ENCODE results near the gene RBM38. TPM values are rescaled to one million over a fixed set of nuclear protein-coding genes. Genes with fewer than 3 reads are reported as not detected.

Gene RBM38
- total and polyA plus RNA-seq, 2 of the 4 experiments (the other 2 are of a cell fraction) = 5.2 to 11.9 TPM

GRCh38 chr20:57396984-57397692 is 5.9 kb downstream of the RBM38 start:
- ChIA-PET POLR2A (ENCODE audit: unreplicated experiment) (no interaction called here), CTCF (no interaction called here)
- dilution Hi-C loops (cut with HindIII; ENCODE audit: low sequenced_read_pairs, unreplicated experiment) (no loop called here), intact Hi-C loops (cut with micrococcal nuclease) (no loop called here), in situ Hi-C loops (cut with MboI; ENCODE audit: low sequenced_read_pairs) (loop anchor here (25.0 kb wide), 1 partner anchor 1640 kb away; the partner anchor contains the start of genes ATP5F1E and PRELID3B)
- H2BK120ac ChIP-seq (ENCODE audit: low read depth, low read length) = no peak overlapping the region
- ATAC-seq (ENCODE audit: low read depth) (no peak), DNase-seq (no peak)
- H3K14ac ChIP-seq (replicated peaks; ENCODE audit: low read depth, low read length) = no peak overlapping the region
- no peak overlapping the region for H2BK15ac ChIP-seq (ENCODE audit: low read depth, low read length)
- no peak overlapping the region for H4K5ac ChIP-seq (ENCODE audit: low read depth, low read length)
- no peak overlapping the region for H2AK5ac ChIP-seq (ENCODE audit: low read depth, low read length)
- TF ChIP-seq, protein P1, sequence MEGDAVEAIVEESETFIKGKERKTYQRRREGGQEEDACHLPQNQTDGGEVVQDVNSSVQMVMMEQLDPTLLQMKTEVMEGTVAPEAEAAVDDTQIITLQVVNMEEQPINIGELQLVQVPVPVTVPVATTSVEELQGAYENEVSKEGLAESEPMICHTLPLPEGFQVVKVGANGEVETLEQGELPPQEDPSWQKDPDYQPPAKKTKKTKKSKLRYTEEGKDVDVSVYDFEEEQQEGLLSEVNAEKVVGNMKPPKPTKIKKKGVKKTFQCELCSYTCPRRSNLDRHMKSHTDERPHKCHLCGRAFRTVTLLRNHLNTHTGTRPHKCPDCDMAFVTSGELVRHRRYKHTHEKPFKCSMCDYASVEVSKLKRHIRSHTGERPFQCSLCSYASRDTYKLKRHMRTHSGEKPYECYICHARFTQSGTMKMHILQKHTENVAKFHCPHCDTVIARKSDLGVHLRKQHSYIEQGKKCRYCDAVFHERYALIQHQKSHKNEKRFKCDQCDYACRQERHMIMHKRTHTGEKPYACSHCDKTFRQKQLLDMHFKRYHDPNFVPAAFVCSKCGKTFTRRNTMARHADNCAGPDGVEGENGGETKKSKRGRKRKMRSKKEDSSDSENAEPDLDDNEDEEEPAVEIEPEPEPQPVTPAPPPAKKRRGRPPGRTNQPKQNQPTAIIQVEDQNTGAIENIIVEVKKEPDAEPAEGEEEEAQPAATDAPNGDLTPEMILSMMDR (conservative IDR thresholded peaks at IDR 0.05; ENCODE audit: low read depth, low read length) = no peak
- TF ChIP-seq FOS (IDR thresholded peaks at IDR 0.05; ENCODE audit: low read depth, low read length) (no peak), ELK1 (IDR thresholded peaks at IDR 0.05; ENCODE audit: borderline replicate concordance, low read depth, low read length) (no peak), MXI1 (IDR thresholded peaks at IDR 0.05; ENCODE audit: borderline replicate concordance, low read depth, low read length) (no peak), NFE2L2 (IDR thresholded peaks at IDR 0.05; ENCODE audit: low read depth, low read length) (no peak), CEBPB (IDR thresholded peaks at IDR 0.05; ENCODE audit: low read depth, low read length) (no peak), RAD21 (IDR thresholded peaks at IDR 0.05; ENCODE audit: low read length) (no peak)
- H3K9me3 ChIP-seq (ENCODE audit: control insufficient read depth, insufficient read depth, low read length) = no peaks in the 10 kb centered on the region
- no peaks in the 10 kb centered on the region for H3K9me1 ChIP-seq (ENCODE audit: insufficient read depth, low read length)
- no TSS peak for BruUV-seq (replicated peaks)
- peaks cover 30% of the 10 kb centered on the region for H3K36me3 ChIP-seq (ENCODE audit: control insufficient read depth, insufficient read depth, low read length)
- no peak overlapping the region for H4K8ac ChIP-seq (ENCODE audit: low read depth in 2 of 2, low read length in 2 of 2)
- H2BK20ac ChIP-seq (ENCODE audit: low read depth, low read length) = no peak overlapping the region
- H3K4me3 ChIP-seq (ENCODE audit: insufficient read depth, low read depth, low read length) = no peak overlapping the region
- H4K91ac ChIP-seq (ENCODE audit: insufficient read depth, low read depth, low read length) = no peak overlapping the region
- no peak overlapping the region for H3K23ac ChIP-seq (ENCODE audit: low read depth, low read length)
- H3K27ac ChIP-seq (ENCODE audit: insufficient read depth, low read length) = no peak overlapping the region
- no peak overlapping the region for H3K9ac ChIP-seq (ENCODE audit: low read depth, low read length)
- no peak overlapping the region for H3K4ac ChIP-seq (ENCODE audit: low read depth, low read length)
- 65% methylated on average over 6 of the region's 16 CpGs; no CpG with 5 or more reads in 1 of the 2 experiments for WGBS, 2 experiments (ENCODE audit: extremely low coverage in 2 of 2, insufficient read length in 1 of 2)
- no peaks in the 10 kb centered on the region for H3K27me3 ChIP-seq (ENCODE audit: control insufficient read depth, insufficient read depth, low read length)
- H2AFZ ChIP-seq (replicated peaks; ENCODE audit: low read length, poor library complexity) = no peak overlapping the region
- H2BK5ac ChIP-seq (ENCODE audit: low read depth, low read length, poor library complexity, severe bottlenecking) = no peak overlapping the region
- peaks cover 3 to 15% of the 10 kb centered on the region in 2 experiments; a peak in 2 of 4 replicates for H3K79me1 ChIP-seq (ENCODE audit: low read depth in 1 of 2, low read length in 2 of 2)
- no peak overlapping the region for H2AK9ac ChIP-seq (replicated peaks; ENCODE audit: low read depth, low read length, poor library complexity)
- no peak overlapping the region for H3K56ac ChIP-seq (ENCODE audit: extremely low read depth, insufficient read depth, low read length)
- peaks cover 10% of the 10 kb centered on the region for H3K4me1 ChIP-seq (ENCODE audit: control insufficient read depth, insufficient read depth, low read length)
- H3K4me2 ChIP-seq (ENCODE audit: low read depth, low read length) = no peak overlapping the region
- no peak overlapping the region for H3K18ac ChIP-seq (ENCODE audit: low read depth, low read length)
- no peaks in the 10 kb centered on the region; the same call in 1 of the 2 replicates for H4K20me1 ChIP-seq (ENCODE audit: insufficient read depth, low read length)

Measured in IMR-90 (cell line).